Smooth muscle cell (in vitro differentiated cells): ENCODE measurements around the gene PDE9A. TPM values are rescaled to one million over a fixed set of nuclear protein-coding genes. Genes with fewer than 3 reads are reported as not detected.

ENCODE experiments used
- DNase-seq: peaks from one replicate; lab custom pipeline; 2025; ENCODE audit not compliant: unreplicated experiment; lab: John Stamatoyannopoulos, UW
- H2AFZ ChIP-seq: fragments of 200-600 bp; sonication (generic); 2 replicates; pipeline ENCODE4 v1.6.0; 2016; ENCODE audit warnings: antibody characterized with exemption, low read depth, mild to moderate bottlenecking
- H3F3A ChIP-seq: fragments of 200-600 bp; sonication (generic); 2 replicates; pipeline ENCODE4 v1.6.0; 2017; ENCODE audit warnings: antibody characterized with exemption, low read depth
- H3K27ac ChIP-seq: fragments of 200-600 bp; sonication (generic); 2 replicates; pipeline ENCODE4 v1.5.1; 2016; ENCODE audit warnings: low read depth, mild to moderate bottlenecking
- H3K27me3 ChIP-seq: fragments of 200-600 bp; sonication (generic); 2 replicates; pipeline ENCODE4 v1.6.1; 2016; ENCODE audit warnings: low read depth, mild to moderate bottlenecking
- H3K36me3 ChIP-seq: fragments of 200-600 bp; sonication (generic); 2 replicates; pipeline ENCODE4 v1.5.1; 2016; ENCODE audit warnings: low read depth
- H3K4me1 ChIP-seq: fragments of 200-600 bp; sonication (generic); 2 replicates; pipeline ENCODE4 v1.5.1; 2016; ENCODE audit warnings: low read depth
- H3K4me2 ChIP-seq: fragments of 200-600 bp; sonication (generic); 2 replicates; pipeline ENCODE4 v1.6.0; 2016; ENCODE audit warnings: mild to moderate bottlenecking
- H3K4me3 ChIP-seq: fragments of 200-600 bp; sonication (generic); 2 replicates; pipeline ENCODE4 v1.5.1; 2016; ENCODE audit warnings: mild to moderate bottlenecking
- H3K79me2 ChIP-seq: fragments of 200-600 bp; sonication (generic); 2 replicates; pipeline ENCODE4 v1.6.0; 2016; ENCODE audit warnings: low read depth, mild to moderate bottlenecking
- H3K9ac ChIP-seq: fragments of 200-600 bp; sonication (generic); 2 replicates; pipeline ENCODE4 v1.6.0; 2016; ENCODE audit warnings: low read depth
- H3K9me3 ChIP-seq: fragments of 200-600 bp; sonication (generic); replicated peaks from 2 replicates; pipeline ENCODE4 v1.5.1; 2016; ENCODE audit warnings: low read depth
- H4K20me1 ChIP-seq: fragments of 200-600 bp; sonication (generic); 2 replicates; pipeline ENCODE4 v1.6.0; 2016; ENCODE audit warnings: low read depth
- WGBS: methylation state at CpG from one replicate; pipeline ENCODE4 v1.1.7; 2016; ENCODE audit warnings: low lambda C conversion rate; 5-methylcytosine and 5-hydroxymethylcytosine counted together
- polyA plus RNA-seq: library from polyadenylated mRNA; unstranded; fragments of >200 nt; fragmentation: Nextera tagmentation; extraction: Ambion mirVana; gene quantifications from 2 replicates; pipeline ENCODE4 v1.2.1, GENCODE V29; 2016
- total RNA-seq: library from RNA; depleted of rRNA; stranded (reverse); fragments of >200 nt; gene quantifications from 2 replicates; pipeline ENCODE4 v1.2.3, GENCODE V29; 2014
- TF ChIP-seq, protein P1 (sequence below): fragments of 200-600 bp; sonication (generic); IDR thresholded peaks from 2 replicates; pipeline ENCODE4 v1.5.1; 2017; ENCODE audit warnings: borderline replicate concordance, mild to moderate bottlenecking, antibody characterized with exemption; ENCODE audit not compliant: insufficient read depth, poor library complexity, severe bottlenecking

PDE9A gene
- total and polyA plus RNA-seq, 2 experiments from 2014 or later: 4.3 to 12.3 TPM

GRCh38 chr21:42640486-42640885, 12.9 kb upstream of the PDE9A start:
- H3K4me2 ChIP-seq: peak overlapping the region; percentile 79

GRCh38 chr21:42641311-42642218, 11.9 kb upstream of the PDE9A start:
- DNase-seq: no peak
- Histone ChIP-seq H3K36me3 (no peaks in the 10 kb centered on the region), H3K9me3 (no peaks in the 10 kb centered on the region), H2AFZ (peak overlapping the region; percentile 59), H3K27ac (peak overlapping the region; percentile 57), H3K9ac (no peak overlapping the region), H3K4me1 (peaks cover 10% of the 10 kb centered on the region), H3F3A (peaks cover 8% of the 10 kb centered on the region), H3K4me3 (peak overlapping the region; percentile 23), H4K20me1 (no peaks in the 10 kb centered on the region), H3K27me3 (no peaks in the 10 kb centered on the region), H3K79me2 (no peaks in the 10 kb centered on the region), H3K4me2 (peak overlapping the region; percentile 79)
- TF ChIP-seq, protein P1, sequence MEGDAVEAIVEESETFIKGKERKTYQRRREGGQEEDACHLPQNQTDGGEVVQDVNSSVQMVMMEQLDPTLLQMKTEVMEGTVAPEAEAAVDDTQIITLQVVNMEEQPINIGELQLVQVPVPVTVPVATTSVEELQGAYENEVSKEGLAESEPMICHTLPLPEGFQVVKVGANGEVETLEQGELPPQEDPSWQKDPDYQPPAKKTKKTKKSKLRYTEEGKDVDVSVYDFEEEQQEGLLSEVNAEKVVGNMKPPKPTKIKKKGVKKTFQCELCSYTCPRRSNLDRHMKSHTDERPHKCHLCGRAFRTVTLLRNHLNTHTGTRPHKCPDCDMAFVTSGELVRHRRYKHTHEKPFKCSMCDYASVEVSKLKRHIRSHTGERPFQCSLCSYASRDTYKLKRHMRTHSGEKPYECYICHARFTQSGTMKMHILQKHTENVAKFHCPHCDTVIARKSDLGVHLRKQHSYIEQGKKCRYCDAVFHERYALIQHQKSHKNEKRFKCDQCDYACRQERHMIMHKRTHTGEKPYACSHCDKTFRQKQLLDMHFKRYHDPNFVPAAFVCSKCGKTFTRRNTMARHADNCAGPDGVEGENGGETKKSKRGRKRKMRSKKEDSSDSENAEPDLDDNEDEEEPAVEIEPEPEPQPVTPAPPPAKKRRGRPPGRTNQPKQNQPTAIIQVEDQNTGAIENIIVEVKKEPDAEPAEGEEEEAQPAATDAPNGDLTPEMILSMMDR: no peak
- 40% methylated on average over 24 of the region's 24 CpGs for whole genome bisulfite sequencing

More at GRCh38 chr21:42640486-42640885, 12.9 kb upstream of the PDE9A start:
- H3F3A ChIP-seq: peaks cover 12% of the 10 kb centered on the region
- 62% methylated on average over 4 of the region's 4 CpGs for WGBS
- H3K4me1 ChIP-seq: peaks cover 16% of the 10 kb centered on the region
- no peaks in the 10 kb centered on the region for H3K79me2 ChIP-seq
- H4K20me1 ChIP-seq: no peaks in the 10 kb centered on the region
- DNase-seq: no peak
- H3K9me3 ChIP-seq: no peaks in the 10 kb centered on the region
- no peaks in the 10 kb centered on the region for H3K27me3 ChIP-seq
- H3K36me3 ChIP-seq: no peaks in the 10 kb centered on the region
- TF ChIP-seq, protein P1: no peak
- H2AFZ ChIP-seq: no peak overlapping the region
- no peak overlapping the region for H3K9ac ChIP-seq
- H3K27ac ChIP-seq: peak overlapping the region; percentile 57
- no peak overlapping the region for H3K4me3 ChIP-seq

- WGBS: 79% methylated on average over 8 of the region's 8 CpGs
- Histone ChIP-seq H3K4me2 (no peak overlapping the region), H3K9ac (no peak overlapping the region), H3K4me3 (no peak overlapping the region), H3K4me1 (peaks cover 6% of the 10 kb centered on the region), H3K36me3 (no peaks in the 10 kb centered on the region), H2AFZ (no peak overlapping the region), H3F3A (peaks cover 3% of the 10 kb centered on the region), H3K27ac (no peak overlapping the region), H4K20me1 (no peaks in the 10 kb centered on the region), H3K79me2 (no peaks in the 10 kb centered on the region), H3K27me3 (no peaks in the 10 kb centered on the region), H3K9me3 (no peaks in the 10 kb centered on the region)
- no peak for DNase-seq
- TF ChIP-seq, protein P1: no peak
These were observed 11.1 kb upstream of the PDE9A start for GRCh38 chr21:42642219-42642745.
